Measurements from ENCODE around the gene DSCAML1. TPM values are rescaled to one million over a fixed set of nuclear protein-coding genes. Genes with fewer than 3 reads are reported as not detected.

Gene DSCAML1
- total RNA-seq, 1 donor from 2014 or later, result 1.3 TPM

GRCh38 chr11:117467770-117468169 is 329.2 kb downstream of the DSCAML1 start:
- ATAC-seq, result no peak
- H3K4me1 ChIP-seq, result no peaks in the 10 kb centered on the region
- intact Hi-C loops (cut with DNase I), result no loop called here
- TF ChIP-seq, protein P1, sequence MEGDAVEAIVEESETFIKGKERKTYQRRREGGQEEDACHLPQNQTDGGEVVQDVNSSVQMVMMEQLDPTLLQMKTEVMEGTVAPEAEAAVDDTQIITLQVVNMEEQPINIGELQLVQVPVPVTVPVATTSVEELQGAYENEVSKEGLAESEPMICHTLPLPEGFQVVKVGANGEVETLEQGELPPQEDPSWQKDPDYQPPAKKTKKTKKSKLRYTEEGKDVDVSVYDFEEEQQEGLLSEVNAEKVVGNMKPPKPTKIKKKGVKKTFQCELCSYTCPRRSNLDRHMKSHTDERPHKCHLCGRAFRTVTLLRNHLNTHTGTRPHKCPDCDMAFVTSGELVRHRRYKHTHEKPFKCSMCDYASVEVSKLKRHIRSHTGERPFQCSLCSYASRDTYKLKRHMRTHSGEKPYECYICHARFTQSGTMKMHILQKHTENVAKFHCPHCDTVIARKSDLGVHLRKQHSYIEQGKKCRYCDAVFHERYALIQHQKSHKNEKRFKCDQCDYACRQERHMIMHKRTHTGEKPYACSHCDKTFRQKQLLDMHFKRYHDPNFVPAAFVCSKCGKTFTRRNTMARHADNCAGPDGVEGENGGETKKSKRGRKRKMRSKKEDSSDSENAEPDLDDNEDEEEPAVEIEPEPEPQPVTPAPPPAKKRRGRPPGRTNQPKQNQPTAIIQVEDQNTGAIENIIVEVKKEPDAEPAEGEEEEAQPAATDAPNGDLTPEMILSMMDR (IDR thresholded peaks at IDR 0.05), result no peak
- no peak overlapping the region for H3K4me3 ChIP-seq
- no peak overlapping the region for H3K27ac ChIP-seq
- H3K9me3 ChIP-seq, result no peaks in the 10 kb centered on the region
- H3K27me3 ChIP-seq, result no peaks in the 10 kb centered on the region
- DNase-seq, result no peak
- H3K36me3 ChIP-seq, result no peaks in the 10 kb centered on the region

- Histone ChIP-seq H3K9me3 (no peaks in the 10 kb centered on the region), H3K27ac (no peak overlapping the region), H3K4me3 (no peak overlapping the region), H3K36me3 (no peaks in the 10 kb centered on the region), H3K4me1 (no peaks in the 10 kb centered on the region), H3K27me3 (no peaks in the 10 kb centered on the region)
- DNase-seq (no peak), ATAC-seq (no peak)
- TF ChIP-seq, protein P1 (IDR thresholded peaks at IDR 0.05), result no peak
- intact Hi-C loops (cut with DNase I), result no loop called here
These were observed 330.1 kb downstream of the DSCAML1 start for GRCh38 chr11:117466966-117467365.

DNA sequence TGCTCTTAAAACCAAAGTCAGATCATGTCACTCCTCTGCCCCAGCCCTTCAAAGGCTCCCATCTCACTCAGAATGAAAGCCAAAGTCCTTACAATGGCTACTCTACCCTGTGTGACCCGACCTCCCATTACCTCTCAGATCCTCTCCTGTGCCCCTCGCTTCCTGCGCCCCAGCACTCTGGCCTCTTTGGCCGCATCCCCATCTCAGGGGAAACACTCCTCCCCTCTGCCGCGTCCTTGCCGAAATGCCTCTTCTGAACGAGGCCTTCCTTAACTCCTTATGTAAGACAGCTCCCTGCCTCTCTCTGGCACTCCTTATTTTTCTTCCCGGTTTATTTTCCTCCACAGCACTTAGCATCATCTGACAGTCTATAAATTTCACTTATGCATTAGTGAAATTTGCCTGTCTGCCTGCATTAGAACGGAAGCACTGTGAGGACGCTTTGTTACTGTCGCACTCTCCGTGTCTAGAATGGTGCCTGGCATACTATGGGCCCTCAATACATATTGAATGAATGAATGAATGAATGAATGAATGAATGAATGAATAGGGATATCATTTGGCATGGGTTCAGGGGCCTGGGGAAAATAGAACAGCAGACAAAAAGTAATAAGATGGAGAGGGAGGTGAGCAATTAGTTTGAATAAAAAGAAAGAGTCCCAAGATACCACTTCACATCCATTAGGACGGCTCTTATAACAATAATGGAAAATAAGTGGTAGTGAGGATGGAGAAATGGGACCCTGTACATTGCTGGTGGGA is 331.6 kb downstream of the DSCAML1 start:
- ATAC-seq, result no peak
- Histone ChIP-seq H3K36me3 (no peaks in the 10 kb centered on the region), H3K4me3 (no peak overlapping the region), H3K4me1 (no peaks in the 10 kb centered on the region), H3K27ac (no peak overlapping the region), H3K9me3 (no peaks in the 10 kb centered on the region), H3K27me3 (no peaks in the 10 kb centered on the region)
- intact Hi-C loops (cut with DNase I), result no loop called here
- TF ChIP-seq, protein P1 (IDR thresholded peaks at IDR 0.05), result no peak
- no peak for DNase-seq

GRCh38 chr11:117464778-117465177 is 332.2 kb downstream of the DSCAML1 start:
- Histone ChIP-seq H3K9me3 (no peaks in the 10 kb centered on the region), H3K27me3 (no peaks in the 10 kb centered on the region), H3K4me1 (no peaks in the 10 kb centered on the region), H3K36me3 (no peaks in the 10 kb centered on the region), H3K4me3 (no peak overlapping the region), H3K27ac (no peak overlapping the region)
- DNase-seq (no peak), ATAC-seq (no peak)
- TF ChIP-seq, protein P1 (IDR thresholded peaks at IDR 0.05), result no peak
- intact Hi-C loops (cut with DNase I), result no loop called here

GRCh38 chr11:117462864-117463247 is 334.2 kb downstream of the DSCAML1 start:
- Histone ChIP-seq H3K27me3 (no peaks in the 10 kb centered on the region), H3K27ac (no peak overlapping the region), H3K36me3 (no peaks in the 10 kb centered on the region), H3K4me1 (no peaks in the 10 kb centered on the region), H3K4me3 (no peak overlapping the region), H3K9me3 (no peaks in the 10 kb centered on the region)
- TF ChIP-seq, protein P1 (IDR thresholded peaks at IDR 0.05), result no peak
- intact Hi-C loops (cut with DNase I), result no loop called here
- ATAC-seq, result no peak
- no peak for DNase-seq
